ENCODE results near the gene IFI44. TPM values are rescaled to one million over a fixed set of nuclear protein-coding genes. Genes with fewer than 3 reads are reported as not detected.
A peak's percentile ranks its signal among the peaks of the same experiment; 100 is the strongest.

IFI44 gene
- total and polyA plus RNA-seq, 2 donors (not counting 3 experiments of a cell fraction or from before 2014, with no cell fraction given): 11.8 to 12.3 TPM

DNA sequence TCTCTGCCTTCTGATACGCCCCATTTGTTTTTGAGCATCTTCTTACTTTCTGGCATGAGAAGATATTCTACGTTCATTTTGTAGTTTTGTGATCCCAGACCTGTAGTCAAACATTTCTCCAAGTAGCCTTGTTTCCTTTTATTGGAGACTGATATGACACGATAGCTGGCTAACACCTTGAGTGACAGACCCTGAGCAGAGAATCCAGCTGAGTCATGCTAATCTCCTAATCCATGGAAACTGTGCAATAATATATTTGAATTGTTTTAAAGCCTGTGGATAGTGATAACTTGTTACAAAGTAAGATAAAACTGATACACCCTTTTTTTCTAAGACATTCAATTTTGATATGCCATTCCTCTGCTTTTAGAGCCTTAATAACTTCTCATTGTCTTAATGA is 30.6 kb upstream of the IFI44 start:
- no peaks in the 10 kb centered on the region for H3K9me1 ChIP-seq (replicated peaks; ENCODE audit: control insufficient read depth, extremely low read depth, insufficient read depth, low read length)
- peak overlapping the region; percentile 79 for H3K4me2 ChIP-seq (ENCODE audit: insufficient read depth, low read length)
- intact Hi-C loops (cut with micrococcal nuclease): loop anchor here (5.0 kb wide), 2 partner anchors 213 to 733 kb away; no protein-coding TSS in a partner anchor
- BruUV-seq (replicated peaks): no TSS peak
- H3K9ac ChIP-seq (replicated peaks; ENCODE audit: extremely low read depth, insufficient read depth, low read length): no peak overlapping the region
- H4K20me1 ChIP-seq (replicated peaks; ENCODE audit: control insufficient read depth, extremely low read depth, insufficient read depth, low read length): no peaks in the 10 kb centered on the region
- H2AFZ ChIP-seq (ENCODE audit: low read depth, low read length): peak overlapping the region; percentile 84
- DNase-seq (ENCODE audit: low read depth, low spot score): peak; percentile 10
- no peaks in the 10 kb centered on the region for H3K79me2 ChIP-seq (ENCODE audit: control insufficient read depth, insufficient read depth, low read length)
- no peak overlapping the region for H3K4me3 ChIP-seq (replicated peaks in 1 of 3; ENCODE audit: insufficient read depth in 1 of 3, low read depth in 1 of 3, low read length in 3 of 3)
- ChIA-PET POLR2A (no interaction called here), CTCF (interaction anchor here (1.0 to 4.6 kb wide), 2 partner anchors 57 to 59 kb away, joined by 4 to 25 read pairs; no protein-coding TSS in a partner anchor)
- no peak for FAIRE-seq
- H3K36me3 ChIP-seq (ENCODE audit: control insufficient read depth in 2 of 2, extremely low read depth in 1 of 2, insufficient read depth in 2 of 2, low read length in 2 of 2): no peaks in the 10 kb centered on the region
- TF ChIP-seq POLR2A (IDR thresholded peaks at IDR 0.05; ENCODE audit: low read depth, low read length) (no peak), JUN (IDR thresholded peaks at IDR 0.05; ENCODE audit: borderline replicate concordance, insufficient read depth, insufficient read length, low read depth) (no peak), EZH2 (IDR thresholded peaks at IDR 0.05; ENCODE audit: borderline replicate concordance, low read depth, low read length, severe bottlenecking) (no peak), GATA2 (IDR thresholded peaks at IDR 0.05; ENCODE audit: insufficient read depth, insufficient read length, low read depth, low read length) (no peak), MYC (IDR thresholded peaks at IDR 0.05; ENCODE audit: low read depth, low read length) (no peak), POLR2AphosphoS5 (IDR thresholded peaks at IDR 0.05; ENCODE audit: insufficient read depth, low read depth, low read length) (no peak), FOS (IDR thresholded peaks at IDR 0.05; ENCODE audit: borderline replicate concordance, insufficient read depth, low read length) (no peak)
- TF ChIP-seq, protein P1, sequence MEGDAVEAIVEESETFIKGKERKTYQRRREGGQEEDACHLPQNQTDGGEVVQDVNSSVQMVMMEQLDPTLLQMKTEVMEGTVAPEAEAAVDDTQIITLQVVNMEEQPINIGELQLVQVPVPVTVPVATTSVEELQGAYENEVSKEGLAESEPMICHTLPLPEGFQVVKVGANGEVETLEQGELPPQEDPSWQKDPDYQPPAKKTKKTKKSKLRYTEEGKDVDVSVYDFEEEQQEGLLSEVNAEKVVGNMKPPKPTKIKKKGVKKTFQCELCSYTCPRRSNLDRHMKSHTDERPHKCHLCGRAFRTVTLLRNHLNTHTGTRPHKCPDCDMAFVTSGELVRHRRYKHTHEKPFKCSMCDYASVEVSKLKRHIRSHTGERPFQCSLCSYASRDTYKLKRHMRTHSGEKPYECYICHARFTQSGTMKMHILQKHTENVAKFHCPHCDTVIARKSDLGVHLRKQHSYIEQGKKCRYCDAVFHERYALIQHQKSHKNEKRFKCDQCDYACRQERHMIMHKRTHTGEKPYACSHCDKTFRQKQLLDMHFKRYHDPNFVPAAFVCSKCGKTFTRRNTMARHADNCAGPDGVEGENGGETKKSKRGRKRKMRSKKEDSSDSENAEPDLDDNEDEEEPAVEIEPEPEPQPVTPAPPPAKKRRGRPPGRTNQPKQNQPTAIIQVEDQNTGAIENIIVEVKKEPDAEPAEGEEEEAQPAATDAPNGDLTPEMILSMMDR (IDR thresholded peaks at IDR 0.05; ENCODE audit: extremely low read depth in 1 of 2, insufficient read depth in 1 of 2, low read depth in 1 of 2, low read length in 2 of 2): no peak
- TF ChIP-seq, protein P2, sequence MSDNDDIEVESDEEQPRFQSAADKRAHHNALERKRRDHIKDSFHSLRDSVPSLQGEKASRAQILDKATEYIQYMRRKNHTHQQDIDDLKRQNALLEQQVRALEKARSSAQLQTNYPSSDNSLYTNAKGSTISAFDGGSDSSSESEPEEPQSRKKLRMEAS (IDR thresholded peaks at IDR 0.05; ENCODE audit: insufficient read depth, insufficient read length): no peak
- peaks cover 18% of the 10 kb centered on the region for H3K4me1 ChIP-seq (ENCODE audit: control insufficient read depth, extremely low read depth, insufficient read depth, low read length)
- H3K27ac ChIP-seq (ENCODE audit: insufficient read depth, low read depth, low read length): no peak overlapping the region
- no peaks in the 10 kb centered on the region for H3K9me3 ChIP-seq (replicated peaks; ENCODE audit: control insufficient read depth, insufficient read depth, low read length)
- dilution Hi-C loops (cut with MboI; ENCODE audit: extremely low pct_ligation_motif_present, low sequenced_read_pairs): no loop called here
- no peaks in the 10 kb centered on the region for H3K27me3 ChIP-seq (ENCODE audit: control insufficient read depth in 2 of 2, insufficient read depth in 2 of 2, low read length in 2 of 2)

Data from endothelial cell of umbilical vein (primary cell).